ENCODE results near the gene CACNA1E. TPM values are rescaled to one million over a fixed set of nuclear protein-coding genes. Genes with fewer than 3 reads are reported as not detected.

The CACNA1E gene
- total RNA-seq, 2 experiments from 2014 or later = not detected

- Histone ChIP-seq H2AFZ (ENCODE audit: low read length) (no peak overlapping the region), H3K4me2 (ENCODE audit: low read length) (no peak overlapping the region), H3K4me3 (ENCODE audit: low read depth, low read length, poor library complexity, severe bottlenecking) (no peak overlapping the region), H3K9me2 (ENCODE audit: insufficient read depth, low read length) (no peaks in the 10 kb centered on the region), H3K79me2 (ENCODE audit: insufficient read depth, low read depth, low read length) (no peaks in the 10 kb centered on the region), H4K20me1 (ENCODE audit: insufficient read depth, low read length) (no peaks in the 10 kb centered on the region), H3K4me1 (ENCODE audit: insufficient read depth, low read length, poor library complexity, severe bottlenecking) (no peaks in the 10 kb centered on the region), H3K9me3 (ENCODE audit: low read length) (no peaks in the 10 kb centered on the region), H3K27ac (ENCODE audit: low read depth, low read length, poor library complexity, severe bottlenecking) (no peak overlapping the region), H3K36me3 (ENCODE audit: insufficient read depth, low read length) (no peaks in the 10 kb centered on the region)
- TF ChIP-seq CTCF (conservative IDR thresholded peaks at IDR 0.05; ENCODE audit: low read length) = 0 out of 2 replicates have a peak, but pooled peaks have one; percentile 45
- no peak for TF ChIP-seq EZH2phosphoT487 (IDR thresholded peaks at IDR 0.05; ENCODE audit: borderline replicate concordance, low read depth, low read length)
- ChIA-PET POLR2A (no interaction called here), CTCF (ENCODE audit: unreplicated experiment) (no interaction called here)
- DNase-seq (ENCODE audit: low spot score) = no peak
- intact Hi-C loops (cut with micrococcal nuclease; ENCODE audit: unreplicated experiment) = no loop called here
- BruUV-seq (replicated peaks) = no TSS peak
Measured at GRCh38 chr1:181587870-181588438, 104.6 kb downstream of the CACNA1E start.

GRCh38 chr1:181588631-181589030, 105.3 kb downstream of the CACNA1E start:
- Histone ChIP-seq H4K20me1 (ENCODE audit: insufficient read depth, low read length) (no peaks in the 10 kb centered on the region), H3K4me2 (ENCODE audit: low read length) (no peak overlapping the region), H3K4me3 (ENCODE audit: low read depth, low read length, poor library complexity, severe bottlenecking) (no peak overlapping the region), H3K27ac (ENCODE audit: low read depth, low read length, poor library complexity, severe bottlenecking) (no peak overlapping the region), H3K9me2 (ENCODE audit: insufficient read depth, low read length) (no peaks in the 10 kb centered on the region), H3K79me2 (ENCODE audit: insufficient read depth, low read depth, low read length) (no peaks in the 10 kb centered on the region), H2AFZ (ENCODE audit: low read length) (no peak overlapping the region), H3K9me3 (ENCODE audit: low read length) (no peaks in the 10 kb centered on the region), H3K4me1 (ENCODE audit: insufficient read depth, low read length, poor library complexity, severe bottlenecking) (no peaks in the 10 kb centered on the region), H3K36me3 (ENCODE audit: insufficient read depth, low read length) (no peaks in the 10 kb centered on the region)
- no TSS peak for BruUV-seq (replicated peaks)
- POLR2A ChIA-PET = no interaction called here
- intact Hi-C loops (cut with micrococcal nuclease; ENCODE audit: unreplicated experiment) = no loop called here
- TF ChIP-seq EZH2phosphoT487 (IDR thresholded peaks at IDR 0.05; ENCODE audit: borderline replicate concordance, low read depth, low read length) = no peak
- TF ChIP-seq CTCF (conservative IDR thresholded peaks at IDR 0.05; ENCODE audit: low read length) = no peak
- CTCF ChIA-PET (ENCODE audit: unreplicated experiment) = no interaction called here
- no peak for DNase-seq (ENCODE audit: low spot score)

- Histone ChIP-seq H3K36me3 (ENCODE audit: insufficient read depth, low read length) (no peaks in the 10 kb centered on the region), H2AFZ (ENCODE audit: low read length) (no peak overlapping the region), H3K79me2 (ENCODE audit: insufficient read depth, low read depth, low read length) (no peaks in the 10 kb centered on the region), H3K4me1 (ENCODE audit: insufficient read depth, low read length, poor library complexity, severe bottlenecking) (no peaks in the 10 kb centered on the region), H3K9me3 (ENCODE audit: low read length) (no peaks in the 10 kb centered on the region), H3K4me2 (ENCODE audit: low read length) (no peak overlapping the region), H3K9me2 (ENCODE audit: insufficient read depth, low read length) (no peaks in the 10 kb centered on the region), H3K4me3 (ENCODE audit: low read depth, low read length, poor library complexity, severe bottlenecking) (no peak overlapping the region), H4K20me1 (ENCODE audit: insufficient read depth, low read length) (no peaks in the 10 kb centered on the region), H3K27ac (ENCODE audit: low read depth, low read length, poor library complexity, severe bottlenecking) (no peak overlapping the region)
- BruUV-seq (replicated peaks) = no TSS peak
- intact Hi-C loops (cut with micrococcal nuclease; ENCODE audit: unreplicated experiment) = no loop called here
- DNase-seq (ENCODE audit: low spot score) = no peak
- no peak for TF ChIP-seq EZH2phosphoT487 (IDR thresholded peaks at IDR 0.05; ENCODE audit: borderline replicate concordance, low read depth, low read length)
- TF ChIP-seq CTCF (conservative IDR thresholded peaks at IDR 0.05; ENCODE audit: low read length) = no peak
- POLR2A ChIA-PET = no interaction called here
- CTCF ChIA-PET (ENCODE audit: unreplicated experiment) = no interaction called here
Measured at GRCh38 chr1:181592255-181592859, 109.0 kb downstream of the CACNA1E start.

Data from OCI-LY7 (cell line).